HG03175 (cell line): ENCODE data around the gene COPS6.

ENCODE experiments used
- ATAC-seq: cut with Tn5 transposase; IDR thresholded peaks from one replicate; pipeline ENCODE4 v1.9.1; 2021; ENCODE audit warnings: mild to moderate bottlenecking, moderate library complexity; ENCODE audit not compliant: unreplicated experiment

The COPS6 gene

GRCh38 chr7:100101016-100101862, 12.5 kb downstream of the COPS6 start, which contains the start of the genes AP4M1 and MCM7:
Gene AP4M1 (plus strand): TSS chr7:100101643. CDS start chr7:100101715, 72 bp downstream.
Gene MCM7 (minus strand): TSS chr7:100101397. CDS start chr7:100101294, 103 bp downstream.
- peak; percentile 87 for ATAC-seq

GRCh38 chr7:100102950-100103840, 14.4 kb downstream of the COPS6 start:
- no peak for ATAC-seq

GRCh38 chr7:100105534-100105933, 16.8 kb downstream of the COPS6 start:
- ATAC-seq, result no peak

- ATAC-seq, result no peak
Measured at GRCh38 chr7:100106633-100107032, 17.9 kb downstream of the COPS6 start.

- ATAC-seq, result no peak
Measured at GRCh38 chr7:100107125-100107737, 18.5 kb downstream of the COPS6 start.

GRCh38 chr7:100107890-100108289, 19.1 kb downstream of the COPS6 start:
- ATAC-seq, result no peak

DNA sequence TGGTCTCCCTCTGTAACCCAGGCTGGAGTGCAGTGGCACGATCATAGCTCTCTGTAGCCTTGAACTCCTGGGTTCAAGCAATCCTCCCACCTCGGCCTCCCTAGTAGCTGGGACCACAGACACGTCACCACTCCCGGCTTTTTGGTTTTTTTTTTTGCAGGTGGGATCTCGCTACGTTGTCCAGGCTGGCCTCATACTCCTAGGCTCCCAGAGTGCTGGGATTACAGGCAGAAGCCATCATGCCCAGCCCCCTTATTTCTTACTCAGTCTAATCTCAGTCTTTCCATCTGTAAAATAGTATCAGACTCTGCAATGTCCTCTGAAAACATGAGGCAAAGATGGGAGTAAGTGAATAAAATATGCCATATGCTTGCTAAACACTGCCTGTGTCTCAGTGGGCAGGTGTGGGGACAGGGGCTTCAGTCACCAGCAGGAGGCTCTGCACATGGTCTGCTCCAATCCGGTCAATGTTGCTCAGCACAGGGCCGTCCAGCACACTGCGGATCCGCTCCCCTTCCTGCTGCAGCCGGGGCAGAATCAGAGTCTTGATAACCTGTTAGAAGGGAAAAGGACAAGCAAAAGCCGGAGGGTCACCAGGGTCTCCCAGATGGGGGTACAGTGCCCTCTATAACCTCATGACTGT, 20.9 kb downstream of the COPS6 start:
- ATAC-seq, result no peak

DNA sequence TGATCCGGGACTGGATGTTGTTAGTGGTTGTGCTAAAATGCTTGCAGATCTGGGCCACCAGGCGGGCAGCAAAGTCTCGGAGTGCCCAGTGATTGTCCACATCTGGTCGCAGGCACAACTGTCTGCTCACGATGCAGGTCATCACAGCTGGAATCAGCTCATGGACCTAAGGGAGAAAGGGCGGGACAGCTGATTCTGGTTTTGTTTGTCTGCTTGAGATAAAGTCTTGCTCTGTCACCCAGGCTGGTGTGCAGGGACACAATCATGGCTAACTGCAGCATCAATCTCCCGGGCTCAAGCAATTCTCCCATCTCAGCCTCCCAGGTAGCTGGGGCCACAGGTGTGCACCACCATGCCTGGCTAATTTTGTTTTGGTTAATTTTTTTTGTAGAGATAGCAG, 22.4 kb downstream of the COPS6 start:
- no peak for ATAC-seq

DNA sequence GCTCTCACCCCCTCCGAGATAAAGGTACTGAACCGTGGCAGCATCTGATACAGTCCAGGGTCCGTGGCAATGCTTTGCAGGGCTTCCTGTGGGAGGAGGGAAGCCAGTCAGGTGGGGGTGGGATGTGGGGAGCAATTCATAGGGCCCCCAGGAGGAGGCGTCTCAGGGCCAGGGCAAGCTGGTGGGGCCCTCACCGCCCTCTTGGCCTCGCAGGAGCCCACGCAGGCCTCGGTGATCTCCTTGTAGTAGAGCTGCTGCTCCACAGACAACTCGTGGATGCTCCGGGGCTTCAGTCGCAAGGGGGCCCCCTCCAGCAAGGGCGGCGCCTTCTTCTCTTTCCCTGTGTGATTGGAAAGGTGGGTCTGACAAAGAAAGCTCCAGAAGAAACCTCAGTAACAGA, 23.1 kb downstream of the COPS6 start:
- no peak for ATAC-seq

DNA sequence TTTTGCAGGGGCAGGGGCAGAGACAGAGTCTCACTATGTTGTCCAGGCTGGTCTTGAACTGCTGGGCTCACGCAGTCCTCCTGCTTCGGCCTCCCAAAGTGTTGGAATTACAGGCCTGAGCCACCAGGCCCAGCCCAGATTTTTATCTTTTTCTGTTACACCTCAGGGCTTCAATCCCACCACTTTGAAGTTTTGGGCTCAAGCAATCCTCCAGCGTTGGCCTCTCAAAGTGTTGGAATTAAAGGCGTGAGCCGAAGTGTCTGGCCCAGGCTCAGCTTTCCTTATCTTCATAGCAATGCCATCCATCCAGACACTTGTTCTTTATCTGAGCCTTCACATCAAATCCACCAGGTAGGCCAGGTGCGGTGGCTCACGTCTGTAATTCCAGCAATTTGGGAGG, 26.3 kb downstream of the COPS6 start:
- ATAC-seq, result no peak

- ATAC-seq, result no peak
Measured at GRCh38 chr7:100118388-100119071, 29.8 kb downstream of the COPS6 start.

DNA sequence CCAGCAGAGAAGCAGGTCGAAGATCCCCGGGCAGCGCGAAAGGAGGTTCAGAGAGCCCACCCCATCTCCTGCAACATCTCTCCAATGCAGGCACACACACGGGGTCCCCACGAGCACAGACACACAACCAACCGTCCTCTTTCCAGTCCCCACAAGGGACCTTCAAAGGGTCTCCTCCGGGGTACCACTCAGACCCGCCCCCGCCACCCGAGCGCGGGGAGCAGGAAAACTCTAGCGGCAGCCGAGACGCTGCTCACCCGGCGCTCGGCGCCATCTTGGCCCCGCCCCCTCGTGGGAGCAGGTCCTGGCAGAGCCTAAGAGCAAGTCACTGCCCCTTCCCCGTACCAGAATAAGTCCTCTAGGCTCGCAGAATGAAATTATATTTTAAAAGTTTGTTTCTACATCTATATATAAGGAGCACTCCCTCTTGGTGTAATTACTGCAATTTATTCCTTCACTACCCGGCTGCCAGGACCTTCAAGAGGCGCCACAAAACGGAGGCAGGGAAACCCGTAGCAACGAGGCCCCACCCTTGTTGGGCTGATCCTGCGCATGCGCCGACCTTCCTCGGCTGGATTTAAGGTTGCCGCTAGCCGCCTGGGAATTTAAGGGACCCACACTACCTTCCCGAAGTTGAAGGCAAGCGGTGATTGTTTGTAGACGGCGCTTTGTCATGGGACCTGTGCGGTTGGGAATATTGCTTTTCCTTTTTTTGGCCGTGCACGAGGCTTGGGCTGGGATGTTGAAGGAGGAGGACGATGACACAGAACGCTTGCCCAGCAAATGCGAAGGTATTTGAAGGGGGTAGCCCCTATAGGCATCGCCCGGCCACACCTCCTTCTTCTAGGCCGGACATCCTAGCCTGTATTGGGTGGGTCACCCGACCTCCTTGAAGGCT, 30.6 kb downstream of the COPS6 start, which contains the start of the genes CNPY4 and TAF6:
TSS of gene CNPY4 (plus strand) at position 563 of the 898 bp plus-strand sequence. CDS start at position 674, 111 bp downstream.
TSS of gene TAF6 (minus strand) at position 287 of the 898 bp plus-strand sequence. CDS start 5,149 bp downstream, outside the sequence.
- ATAC-seq, result peak; percentile 70

DNA sequence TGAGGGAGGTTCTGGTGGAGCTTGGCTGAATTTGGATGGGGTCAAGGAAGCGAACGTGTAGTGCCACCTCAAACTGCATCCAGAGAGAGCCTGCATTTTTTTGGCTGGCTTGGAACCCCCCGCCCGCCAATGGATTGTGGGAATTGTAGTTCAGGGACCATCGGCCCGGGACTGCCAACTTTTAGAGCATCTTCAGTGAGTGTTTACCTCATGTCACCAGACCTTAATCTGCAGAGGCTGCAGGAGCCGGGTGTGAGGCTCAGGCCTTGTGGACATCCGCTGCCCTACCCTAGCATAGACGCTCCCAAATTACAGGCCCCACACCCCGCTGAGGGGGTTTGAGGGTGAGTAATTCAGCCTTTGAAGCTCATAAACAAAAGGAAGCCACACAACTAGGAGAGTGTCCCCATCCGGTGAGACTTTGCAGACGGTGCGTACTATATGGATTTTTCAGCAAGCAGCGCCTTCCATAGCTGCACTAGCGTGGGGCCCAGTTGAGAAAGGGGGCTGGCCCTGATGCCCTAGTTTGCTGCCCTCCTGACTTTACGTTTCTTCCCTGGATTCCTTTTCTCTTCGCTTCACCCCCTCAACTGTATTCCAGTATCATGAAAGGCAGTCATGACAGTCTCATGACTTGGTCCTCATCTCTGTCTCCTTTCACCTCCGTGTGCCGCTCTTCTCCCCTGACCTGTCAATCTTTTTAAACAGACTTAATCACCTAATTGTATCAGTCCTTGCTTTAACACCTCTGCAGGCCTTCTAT, 31.4 kb downstream of the COPS6 start:
- peak; percentile 23 for ATAC-seq

- ATAC-seq, result no peak
Measured at GRCh38 chr7:100120733-100121036, 31.9 kb downstream of the COPS6 start.

DNA sequence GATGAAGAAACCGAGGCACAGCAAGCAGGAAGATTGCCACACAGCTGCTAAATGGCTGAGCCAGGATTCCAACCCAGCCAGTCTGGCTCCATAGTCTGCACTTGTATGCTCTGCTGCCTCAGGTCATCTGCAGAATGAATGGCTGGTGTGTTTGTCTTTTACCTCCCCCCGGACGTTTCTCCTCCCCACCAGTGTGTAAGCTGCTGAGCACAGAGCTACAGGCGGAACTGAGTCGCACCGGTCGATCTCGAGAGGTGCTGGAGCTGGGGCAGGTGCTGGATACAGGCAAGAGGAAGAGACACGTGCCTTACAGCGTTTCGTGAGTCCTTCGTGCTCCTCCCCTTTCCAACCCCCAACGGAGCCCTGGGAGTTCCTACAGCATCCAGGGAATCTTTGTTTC, 33.3 kb downstream of the COPS6 start:
- no peak for ATAC-seq

GRCh38 chr7:100122568-100122967, 33.8 kb downstream of the COPS6 start:
- ATAC-seq, result no peak

DNA sequence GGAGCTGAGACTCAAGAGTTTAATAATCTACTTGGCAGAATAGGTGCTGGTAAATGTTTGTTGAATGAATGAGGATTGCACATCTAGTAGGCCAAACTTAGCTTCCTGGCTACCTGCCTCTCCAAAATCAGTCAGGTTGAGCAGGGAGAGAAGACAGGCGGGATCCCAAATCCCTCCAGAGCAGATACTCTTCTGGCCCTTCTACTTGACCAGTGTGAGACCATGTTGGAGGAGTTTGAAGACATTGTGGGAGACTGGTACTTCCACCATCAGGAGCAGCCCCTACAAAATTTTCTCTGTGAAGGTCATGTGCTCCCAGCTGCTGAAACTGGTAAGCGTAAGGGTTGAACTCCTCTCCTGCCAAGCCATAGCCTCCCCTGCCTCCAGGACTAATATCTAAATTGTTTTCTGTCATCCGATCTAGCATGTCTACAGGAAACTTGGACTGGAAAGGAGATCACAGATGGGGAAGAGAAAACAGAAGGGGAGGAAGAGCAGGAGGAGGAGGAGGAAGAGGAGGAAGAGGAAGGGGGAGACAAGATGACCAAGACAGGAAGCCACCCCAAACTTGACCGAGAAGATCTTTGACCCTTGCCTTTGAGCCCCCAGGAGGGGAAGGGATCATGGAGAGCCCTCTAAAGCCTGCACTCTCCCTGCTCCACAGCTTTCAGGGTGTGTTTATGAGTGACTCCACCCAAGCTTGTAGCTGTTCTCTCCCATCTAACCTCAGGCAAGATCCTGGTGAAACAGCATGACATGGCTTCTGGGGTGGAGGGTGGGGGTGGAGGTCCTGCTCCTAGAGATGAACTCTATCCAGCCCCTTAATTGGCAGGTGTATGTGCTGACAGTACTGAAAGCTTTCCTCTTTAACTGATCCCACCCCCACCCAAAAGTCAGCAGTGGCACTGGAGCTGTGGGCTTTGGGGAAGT, 35.8 kb downstream of the COPS6 start:
- ATAC-seq, result no peak
